Umbilical cord (tissue), 2 donors: Measurements from ENCODE around the gene SYNJ2. TPM values are rescaled to one million over a fixed set of nuclear protein-coding genes. Genes with fewer than 3 reads are reported as not detected.
A peak's percentile ranks its signal among the peaks of the same experiment; 100 is the strongest.

Experiments used
- DNase-seq: peaks from one replicate; pipeline ENCODE4 v3.0.0-alpha.2; 2015; ENCODE audit warnings: low spot score
- total RNA-seq: library from RNA; depleted of rRNA; stranded (reverse); fragments of >200 nt; gene quantifications from one replicate; pipeline ENCODE4 v1.2.3, GENCODE V29; 2014; ENCODE audit warnings: low replicate concordance; ENCODE audit not compliant: insufficient read depth

SYNJ2 gene
- total RNA-seq, 1 donor from 2014 or later = 12.3 TPM

- DNase-seq = peak; percentile 89
These were observed 44.6 kb downstream of the SYNJ2 start for GRCh38 chr6:158026054-158026900.

GRCh38 chr6:158026901-158027589, 45.4 kb downstream of the SYNJ2 start:
- DNase-seq = no peak

GRCh38 chr6:158027590-158028285, 46.1 kb downstream of the SYNJ2 start:
- DNase-seq = no peak

GRCh38 chr6:158028421-158028820, 46.8 kb downstream of the SYNJ2 start:
- DNase-seq = no peak

- DNase-seq = no peak
These were observed 47.2 kb downstream of the SYNJ2 start for GRCh38 chr6:158028876-158029275.

- DNase-seq = no peak
These were observed 48.1 kb downstream of the SYNJ2 start for GRCh38 chr6:158029668-158030230.

- DNase-seq = no peak
These were observed 49.0 kb downstream of the SYNJ2 start for GRCh38 chr6:158030380-158031300.

- DNase-seq = no peak
These were observed 50.0 kb downstream of the SYNJ2 start for GRCh38 chr6:158031381-158032353.

- no peak for DNase-seq
These were observed 50.7 kb downstream of the SYNJ2 start for GRCh38 chr6:158032354-158032733.

GRCh38 chr6:158033077-158033750, 51.6 kb downstream of the SYNJ2 start:
- no peak for DNase-seq

GRCh38 chr6:158033751-158034702, 52.4 kb downstream of the SYNJ2 start:
- peak; percentile 84 for DNase-seq

- no peak for DNase-seq
These were observed 54.6 kb downstream of the SYNJ2 start for GRCh38 chr6:158036261-158036660.

GRCh38 chr6:158037021-158037420, 55.4 kb downstream of the SYNJ2 start:
- DNase-seq = no peak

- DNase-seq = no peak
These were observed 56.1 kb downstream of the SYNJ2 start for GRCh38 chr6:158037771-158038170.

GRCh38 chr6:158038291-158039177, 56.9 kb downstream of the SYNJ2 start:
- no peak for DNase-seq

- no peak for DNase-seq
These were observed 57.5 kb downstream of the SYNJ2 start for GRCh38 chr6:158039178-158039557.

- no peak for DNase-seq
These were observed 57.9 kb downstream of the SYNJ2 start for GRCh38 chr6:158039571-158040050.
